Endothelial cell (in vitro differentiated cells): ENCODE data around the gene ALG1. TPM values are rescaled to one million over a fixed set of nuclear protein-coding genes. Genes with fewer than 3 reads are reported as not detected.

Experiments used
- DNase-seq: peaks from one replicate; pipeline ENCODE4 v3.0.0; 2021; ENCODE audit warnings: low spot score
- H3K27ac Mint-ChIP-seq: one replicate; pipeline ENCODE4 v1.8.0; 2021; ENCODE audit warnings: mixed read lengths, inconsistent platforms; ENCODE audit not compliant: unreplicated experiment
- H3K27me3 Mint-ChIP-seq: one replicate; pipeline ENCODE4 v1.8.0; 2021; ENCODE audit warnings: mild to moderate bottlenecking, moderate library complexity, mixed read lengths, inconsistent platforms; ENCODE audit not compliant: unreplicated experiment
- H3K36me3 Mint-ChIP-seq: one replicate; pipeline ENCODE4 v1.8.0; 2021; ENCODE audit warnings: mild to moderate bottlenecking, low read depth, mixed read lengths, inconsistent platforms; ENCODE audit not compliant: unreplicated experiment
- H3K4me1 Mint-ChIP-seq: one replicate; pipeline ENCODE4 v1.8.0; 2021; ENCODE audit warnings: mild to moderate bottlenecking, mixed read lengths, inconsistent platforms; ENCODE audit not compliant: unreplicated experiment
- H3K4me3 Mint-ChIP-seq: one replicate; pipeline ENCODE4 v1.8.0; 2021; ENCODE audit warnings: mild to moderate bottlenecking, mixed read lengths, inconsistent platforms; ENCODE audit not compliant: unreplicated experiment
- H3K9me3 Mint-ChIP-seq: one replicate; pipeline ENCODE4 v1.8.0; 2021; ENCODE audit warnings: mixed read lengths, inconsistent platforms; ENCODE audit not compliant: unreplicated experiment
- CTCF ChIP-seq: fragments of 200-600 bp; sonication (generic); IDR thresholded peaks from one replicate; pipeline ENCODE4 v1.5.0; 2021; ENCODE audit warnings: antibody characterized with exemption; ENCODE audit not compliant: unreplicated experiment
- total RNA-seq: library from RNA; stranded (reverse); fragmentation: NEBNext Ultra II Directional; extraction: Animal tissue kit (Norgen Biotek cat#: 25700); gene quantifications from one replicate; pipeline ENCODE4 v1.2.1, GENCODE V29; 2021; ENCODE audit not compliant: unreplicated experiment

ALG1 gene
- total RNA-seq, 1 donor from 2014 or later, result 21.0 TPM

GRCh38 chr16:5069048-5069447 lies 2.6 kb upstream of the ALG1 start:
- H3K27ac Mint-ChIP-seq, result no peak overlapping the region
- TF ChIP-seq CTCF, result no peak
- no peak overlapping the region for H3K4me3 Mint-ChIP-seq
- no peak for DNase-seq
- H3K4me1 Mint-ChIP-seq, result peaks cover 4% of the 10 kb centered on the region
- no peaks in the 10 kb centered on the region for H3K9me3 Mint-ChIP-seq
- peaks cover 3% of the 10 kb centered on the region for H3K27me3 Mint-ChIP-seq
- peaks cover 3% of the 10 kb centered on the region for H3K36me3 Mint-ChIP-seq

DNA sequence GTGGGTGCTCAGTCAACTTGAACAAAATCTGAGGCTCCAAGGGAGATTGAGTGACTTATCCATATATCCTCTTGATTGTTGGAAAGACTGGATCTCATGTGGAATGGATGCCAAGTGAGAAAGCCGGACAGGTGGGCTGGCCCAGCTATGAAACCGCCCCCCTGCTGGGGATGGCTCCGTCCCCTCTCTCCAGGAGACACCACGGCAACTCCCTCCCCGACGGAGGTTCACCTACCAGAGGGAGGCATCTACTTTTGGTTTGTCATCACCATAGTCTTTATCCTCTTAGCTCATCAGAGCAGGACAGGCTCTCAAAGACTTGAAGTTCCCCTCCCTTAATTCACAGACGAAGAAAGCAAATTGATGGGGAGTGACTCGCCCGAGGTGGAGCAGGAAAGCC lies 1.8 kb upstream of the ALG1 start:
- H3K27me3 Mint-ChIP-seq, result peaks cover 2% of the 10 kb centered on the region
- no peak overlapping the region for H3K4me3 Mint-ChIP-seq
- peaks cover 3% of the 10 kb centered on the region for H3K36me3 Mint-ChIP-seq
- H3K9me3 Mint-ChIP-seq, result no peaks in the 10 kb centered on the region
- H3K4me1 Mint-ChIP-seq, result peaks cover 4% of the 10 kb centered on the region
- DNase-seq, result no peak
- TF ChIP-seq CTCF, result no peak
- no peak overlapping the region for H3K27ac Mint-ChIP-seq

- Mint-ChIP-seq H3K4me1 (peaks cover 4% of the 10 kb centered on the region), H3K27me3 (peaks cover 2% of the 10 kb centered on the region), H3K9me3 (no peaks in the 10 kb centered on the region), H3K27ac (peak overlapping the region; percentile 64), H3K36me3 (peaks cover 8% of the 10 kb centered on the region), H3K4me3 (peak overlapping the region; percentile 96)
- no peak for TF ChIP-seq CTCF
- DNase-seq, result no peak
Observed at GRCh38 chr16:5070431-5071186, 1.0 kb upstream of the ALG1 start.

- Mint-ChIP-seq H3K4me1 (peaks cover 4% of the 10 kb centered on the region), H3K36me3 (peaks cover 15% of the 10 kb centered on the region), H3K27me3 (peaks cover 3% of the 10 kb centered on the region), H3K4me3 (peak overlapping the region; percentile 96), H3K9me3 (no peaks in the 10 kb centered on the region), H3K27ac (peak overlapping the region; percentile 64)
- TF ChIP-seq CTCF, result no peak
- DNase-seq, result no peak
Observed at GRCh38 chr16:5071341-5071680, 332 bp upstream of the ALG1 start.

DNA sequence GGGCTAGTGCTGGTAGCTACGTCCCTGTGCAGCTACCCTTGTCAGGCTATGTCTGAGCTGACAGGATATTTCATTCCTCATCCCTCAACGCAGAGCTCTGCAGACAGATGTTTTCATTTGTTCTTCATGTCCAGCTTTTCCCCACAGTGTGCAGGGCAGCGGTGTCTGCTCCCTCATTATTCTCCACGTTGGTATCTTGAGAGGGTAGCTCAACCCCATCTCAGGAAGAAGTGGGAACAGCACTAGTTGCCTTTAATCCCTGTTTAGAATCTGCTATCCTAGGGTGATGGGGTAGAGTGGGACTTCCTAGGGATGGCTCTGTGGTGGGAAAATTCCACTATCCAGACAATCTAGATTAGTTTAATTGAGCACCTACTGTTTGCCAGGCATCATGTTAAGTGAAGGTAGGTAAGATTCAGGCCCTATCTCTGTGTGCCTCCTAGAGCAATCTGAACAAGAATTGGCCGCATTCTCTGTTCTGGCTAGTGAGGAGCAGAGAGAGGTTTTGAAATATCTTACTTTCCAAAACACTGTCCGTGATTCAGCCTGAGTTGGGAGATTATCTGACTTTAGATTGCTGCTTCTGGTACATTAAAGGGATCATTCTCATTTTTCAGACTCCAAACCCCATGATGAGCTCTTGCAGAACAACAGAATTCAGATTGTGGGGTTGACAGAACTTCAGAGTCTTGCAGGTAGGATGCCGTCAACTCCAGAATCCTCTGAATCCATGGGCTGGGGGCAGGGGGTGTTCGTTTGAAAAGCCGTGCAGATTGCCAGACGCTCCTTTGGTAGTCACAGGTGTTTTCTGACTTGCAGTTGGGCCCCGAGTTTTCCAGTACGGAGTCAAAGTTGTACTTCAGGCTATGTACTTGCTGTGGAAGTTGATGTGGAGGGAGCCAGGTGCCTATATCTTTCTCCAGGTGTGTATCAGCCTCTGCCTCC lies 963 bp downstream of the ALG1 start:
- H3K9me3 Mint-ChIP-seq, result no peaks in the 10 kb centered on the region
- peak overlapping the region; percentile 88 for H3K27ac Mint-ChIP-seq

More for the DNA sequence above, 963 bp downstream of the ALG1 start:
- Mint-ChIP-seq H3K36me3 (peaks cover 15% of the 10 kb centered on the region), H3K4me3 (peak overlapping the region; percentile 96), H3K27me3 (peaks cover 3% of the 10 kb centered on the region), H3K4me1 (peaks cover 4% of the 10 kb centered on the region)
- DNase-seq, result no peak
- no peak for TF ChIP-seq CTCF
